ENCODE measurements around the gene ASB15. TPM values are rescaled to one million over a fixed set of nuclear protein-coding genes. Genes with fewer than 3 reads are reported as not detected.

Gene ASB15
- total RNA-seq, 1 experiment from 2014 or later: not detected

DNA sequence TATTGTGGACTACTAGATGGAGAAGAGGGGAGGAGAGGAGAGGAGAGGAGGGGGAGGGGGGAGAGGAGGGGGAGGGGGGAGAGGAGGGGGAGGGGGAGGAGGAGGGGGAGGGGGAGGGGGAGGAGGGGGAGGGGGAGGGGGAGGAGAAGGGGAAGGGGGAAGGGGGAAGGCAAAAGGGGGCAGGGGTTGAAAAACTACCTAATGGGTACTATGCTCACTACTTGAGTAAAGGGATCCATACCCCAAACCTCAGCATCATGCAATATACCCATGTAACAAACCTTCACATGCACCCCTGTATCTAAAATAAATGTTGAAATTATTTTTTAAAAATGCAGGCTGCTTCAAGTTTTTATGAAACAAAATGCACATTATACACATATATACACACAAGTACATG, 39.0 kb downstream of the ASB15 start:
- Histone ChIP-seq H3K4me1 (ENCODE audit: control insufficient read depth, insufficient read depth, low read length) (no peaks in the 10 kb centered on the region), H3K36me3 (ENCODE audit: control insufficient read depth, insufficient read depth, low read length) (no peaks in the 10 kb centered on the region), H3K27ac (ENCODE audit: low read length) (no peak overlapping the region), H3K4me3 (ENCODE audit: low read depth in 2 of 2, low read length in 2 of 2) (no peak overlapping the region), H3K27me3 (ENCODE audit: control insufficient read depth, insufficient read depth, low read length) (peaks cover 31% of the 10 kb centered on the region), H3K9me3 (ENCODE audit: control insufficient read depth, insufficient read depth, low read depth, low read length) (no peaks in the 10 kb centered on the region)
- ChIA-PET POLR2A (no interaction called here), CTCF (no interaction called here)
- BruUV-seq (replicated peaks): no TSS peak
- in situ Hi-C loops (cut with HindIII; ENCODE audit: low pct_unique_long_range_greater_than_20kb, low sequenced_read_pairs) (no loop called here), intact Hi-C loops (cut with micrococcal nuclease; ENCODE audit: unreplicated experiment) (no loop called here)
- ATAC-seq: no peak
- no peak for DNase-seq (ENCODE audit: low read depth, low spot score)
- TF ChIP-seq, protein P1, sequence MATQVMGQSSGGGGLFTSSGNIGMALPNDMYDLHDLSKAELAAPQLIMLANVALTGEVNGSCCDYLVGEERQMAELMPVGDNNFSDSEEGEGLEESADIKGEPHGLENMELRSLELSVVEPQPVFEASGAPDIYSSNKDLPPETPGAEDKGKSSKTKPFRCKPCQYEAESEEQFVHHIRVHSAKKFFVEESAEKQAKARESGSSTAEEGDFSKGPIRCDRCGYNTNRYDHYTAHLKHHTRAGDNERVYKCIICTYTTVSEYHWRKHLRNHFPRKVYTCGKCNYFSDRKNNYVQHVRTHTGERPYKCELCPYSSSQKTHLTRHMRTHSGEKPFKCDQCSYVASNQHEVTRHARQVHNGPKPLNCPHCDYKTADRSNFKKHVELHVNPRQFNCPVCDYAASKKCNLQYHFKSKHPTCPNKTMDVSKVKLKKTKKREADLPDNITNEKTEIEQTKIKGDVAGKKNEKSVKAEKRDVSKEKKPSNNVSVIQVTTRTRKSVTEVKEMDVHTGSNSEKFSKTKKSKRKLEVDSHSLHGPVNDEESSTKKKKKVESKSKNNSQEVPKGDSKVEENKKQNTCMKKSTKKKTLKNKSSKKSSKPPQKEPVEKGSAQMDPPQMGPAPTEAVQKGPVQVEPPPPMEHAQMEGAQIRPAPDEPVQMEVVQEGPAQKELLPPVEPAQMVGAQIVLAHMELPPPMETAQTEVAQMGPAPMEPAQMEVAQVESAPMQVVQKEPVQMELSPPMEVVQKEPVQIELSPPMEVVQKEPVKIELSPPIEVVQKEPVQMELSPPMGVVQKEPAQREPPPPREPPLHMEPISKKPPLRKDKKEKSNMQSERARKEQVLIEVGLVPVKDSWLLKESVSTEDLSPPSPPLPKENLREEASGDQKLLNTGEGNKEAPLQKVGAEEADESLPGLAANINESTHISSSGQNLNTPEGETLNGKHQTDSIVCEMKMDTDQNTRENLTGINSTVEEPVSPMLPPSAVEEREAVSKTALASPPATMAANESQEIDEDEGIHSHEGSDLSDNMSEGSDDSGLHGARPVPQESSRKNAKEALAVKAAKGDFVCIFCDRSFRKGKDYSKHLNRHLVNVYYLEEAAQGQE (IDR thresholded peaks at IDR 0.05; ENCODE audit: insufficient read depth in 1 of 2, low read depth in 2 of 2, low read length in 1 of 2): no peak
- TF ChIP-seq TCF7L2 (IDR thresholded peaks at IDR 0.05; ENCODE audit: low read depth, low read length) (no peak), POLR2AphosphoS5 (IDR thresholded peaks at IDR 0.05; ENCODE audit: low read depth, low read length) (no peak), SIN3A (IDR thresholded peaks at IDR 0.05; ENCODE audit: borderline replicate concordance, insufficient read depth, low read depth, low read length) (no peak)
- TF ChIP-seq, protein P2, sequence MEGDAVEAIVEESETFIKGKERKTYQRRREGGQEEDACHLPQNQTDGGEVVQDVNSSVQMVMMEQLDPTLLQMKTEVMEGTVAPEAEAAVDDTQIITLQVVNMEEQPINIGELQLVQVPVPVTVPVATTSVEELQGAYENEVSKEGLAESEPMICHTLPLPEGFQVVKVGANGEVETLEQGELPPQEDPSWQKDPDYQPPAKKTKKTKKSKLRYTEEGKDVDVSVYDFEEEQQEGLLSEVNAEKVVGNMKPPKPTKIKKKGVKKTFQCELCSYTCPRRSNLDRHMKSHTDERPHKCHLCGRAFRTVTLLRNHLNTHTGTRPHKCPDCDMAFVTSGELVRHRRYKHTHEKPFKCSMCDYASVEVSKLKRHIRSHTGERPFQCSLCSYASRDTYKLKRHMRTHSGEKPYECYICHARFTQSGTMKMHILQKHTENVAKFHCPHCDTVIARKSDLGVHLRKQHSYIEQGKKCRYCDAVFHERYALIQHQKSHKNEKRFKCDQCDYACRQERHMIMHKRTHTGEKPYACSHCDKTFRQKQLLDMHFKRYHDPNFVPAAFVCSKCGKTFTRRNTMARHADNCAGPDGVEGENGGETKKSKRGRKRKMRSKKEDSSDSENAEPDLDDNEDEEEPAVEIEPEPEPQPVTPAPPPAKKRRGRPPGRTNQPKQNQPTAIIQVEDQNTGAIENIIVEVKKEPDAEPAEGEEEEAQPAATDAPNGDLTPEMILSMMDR (IDR thresholded peaks at IDR 0.05): no peak

DNA sequence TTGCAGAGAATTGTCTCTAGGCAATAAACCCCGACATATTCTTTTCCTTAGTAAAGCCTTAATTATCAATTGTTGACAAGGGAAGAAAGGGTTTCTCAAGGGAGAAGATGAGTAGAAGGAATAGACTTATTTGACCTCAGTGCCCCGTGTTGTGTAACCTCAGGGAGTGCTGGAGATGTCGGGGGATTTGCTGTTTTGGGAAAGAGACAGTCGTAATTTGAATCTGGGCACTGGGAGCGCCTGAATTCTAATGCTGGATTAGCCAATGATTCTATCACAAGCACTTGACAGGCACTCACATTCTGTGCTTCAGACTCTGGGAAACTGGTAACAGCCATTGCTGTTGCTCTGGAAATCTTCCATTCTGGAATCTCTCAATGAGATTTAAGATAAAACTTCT, 40.3 kb downstream of the ASB15 start:
- Histone ChIP-seq H3K27me3 (ENCODE audit: control insufficient read depth, insufficient read depth, low read length) (peaks cover 31% of the 10 kb centered on the region), H3K36me3 (ENCODE audit: control insufficient read depth, insufficient read depth, low read length) (no peaks in the 10 kb centered on the region), H3K4me3 (ENCODE audit: low read depth in 2 of 2, low read length in 2 of 2) (no peak overlapping the region), H3K27ac (ENCODE audit: low read length) (no peak overlapping the region), H3K9me3 (ENCODE audit: control insufficient read depth, insufficient read depth, low read depth, low read length) (no peaks in the 10 kb centered on the region), H3K4me1 (ENCODE audit: control insufficient read depth, insufficient read depth, low read length) (no peaks in the 10 kb centered on the region)
- no TSS peak for BruUV-seq (replicated peaks)
- ATAC-seq (no peak), DNase-seq (ENCODE audit: low read depth, low spot score) (no peak)
- in situ Hi-C loops (cut with HindIII; ENCODE audit: low pct_unique_long_range_greater_than_20kb, low sequenced_read_pairs): no loop called here
- intact Hi-C loops (cut with micrococcal nuclease; ENCODE audit: unreplicated experiment): no loop called here
- ChIA-PET POLR2A (no interaction called here), CTCF (no interaction called here)
- TF ChIP-seq POLR2AphosphoS5 (IDR thresholded peaks at IDR 0.05; ENCODE audit: low read depth, low read length): no peak
- no peak for TF ChIP-seq SIN3A (IDR thresholded peaks at IDR 0.05; ENCODE audit: borderline replicate concordance, insufficient read depth, low read depth, low read length)
- TF ChIP-seq, protein P1 (IDR thresholded peaks at IDR 0.05; ENCODE audit: insufficient read depth in 1 of 2, low read depth in 2 of 2, low read length in 1 of 2): no peak
- TF ChIP-seq, protein P2 (IDR thresholded peaks at IDR 0.05): no peak
- no peak for TF ChIP-seq TCF7L2 (IDR thresholded peaks at IDR 0.05; ENCODE audit: low read depth, low read length)

Measured in Panc1 (cell line).